Liver (tissue), 3 donors: Measurements from ENCODE around the gene ATF2.

ENCODE experiments used
- FOXA1 ChIP-seq: IDR thresholded peaks from 2 replicates; pipeline ENCODE4 v1.6.1; 2016; ENCODE audit warnings: antibody characterized with exemption
- GABPA ChIP-seq, 2 donors: IDR thresholded peaks in 1 of 2; conservative IDR thresholded peaks in 1 of 2; 2 replicates each; pipeline ENCODE4 v1.6.1; 2016; ENCODE audit warnings: antibody characterized with exemption in 2 of 2, mild to moderate bottlenecking in 1 of 2, moderate library complexity in 1 of 2
- HNF4A ChIP-seq, 2 donors: conservative IDR thresholded peaks; 2 replicates each; pipeline ENCODE4 v1.6.1; 2016; ENCODE audit warnings: antibody characterized with exemption in 2 of 2, mild to moderate bottlenecking in 2 of 2
- JUND ChIP-seq, 2 donors: IDR thresholded peaks; 2 replicates each; pipeline ENCODE4 v1.6.1; 2016; ENCODE audit warnings: antibody characterized with exemption in 2 of 2
- SP1 ChIP-seq: IDR thresholded peaks from 2 replicates; pipeline ENCODE4 v1.6.1; 2018; ENCODE audit warnings: antibody characterized with exemption, mild to moderate bottlenecking
- YY1 ChIP-seq: IDR thresholded peaks from 2 replicates; pipeline ENCODE4 v1.6.1; 2016; ENCODE audit warnings: antibody characterized with exemption, mild to moderate bottlenecking
- TF ChIP-seq, protein P1 (sequence below): fragments of 150-350 bp; IDR thresholded peaks from 2 replicates; pipeline ENCODE4 v1.5.1; 2017; ENCODE audit warnings: improper control_type of control experiment, low read depth, low read length; ENCODE audit not compliant: missing input control
- TF ChIP-seq, protein P2 (sequence below): IDR thresholded peaks from 2 replicates; pipeline ENCODE4 v1.6.1; 2016; ENCODE audit warnings: antibody characterized with exemption
- TF ChIP-seq, protein P3 (sequence below): IDR thresholded peaks from 2 replicates; pipeline ENCODE4 v1.6.1; 2016; ENCODE audit warnings: antibody characterized with exemption, mild to moderate bottlenecking
- donor health status: healthy.
- donor health status: healthy.

DNA sequence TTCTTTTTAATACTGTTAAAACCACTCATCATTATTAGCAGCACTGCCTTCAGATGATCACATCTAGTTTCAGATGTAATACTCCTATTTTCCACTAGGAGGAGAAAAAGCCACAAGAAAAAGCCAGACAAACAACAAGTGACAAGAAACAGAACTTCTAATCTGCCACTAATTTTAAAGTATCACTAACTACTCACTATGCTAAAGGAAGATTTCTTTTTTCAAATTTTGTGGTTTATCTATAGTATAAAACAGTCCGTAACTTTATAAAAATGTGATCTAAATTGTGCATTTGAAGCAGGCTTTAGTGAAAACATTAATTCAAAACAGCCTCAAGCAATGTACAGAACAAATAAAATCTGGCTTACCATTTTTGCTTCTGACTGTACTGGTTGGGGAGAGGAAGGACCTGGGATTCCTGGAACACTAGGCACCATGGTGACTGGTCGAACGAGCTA lies 56.8 kb downstream of the ATF2 start:
- TF ChIP-seq, protein P1, sequence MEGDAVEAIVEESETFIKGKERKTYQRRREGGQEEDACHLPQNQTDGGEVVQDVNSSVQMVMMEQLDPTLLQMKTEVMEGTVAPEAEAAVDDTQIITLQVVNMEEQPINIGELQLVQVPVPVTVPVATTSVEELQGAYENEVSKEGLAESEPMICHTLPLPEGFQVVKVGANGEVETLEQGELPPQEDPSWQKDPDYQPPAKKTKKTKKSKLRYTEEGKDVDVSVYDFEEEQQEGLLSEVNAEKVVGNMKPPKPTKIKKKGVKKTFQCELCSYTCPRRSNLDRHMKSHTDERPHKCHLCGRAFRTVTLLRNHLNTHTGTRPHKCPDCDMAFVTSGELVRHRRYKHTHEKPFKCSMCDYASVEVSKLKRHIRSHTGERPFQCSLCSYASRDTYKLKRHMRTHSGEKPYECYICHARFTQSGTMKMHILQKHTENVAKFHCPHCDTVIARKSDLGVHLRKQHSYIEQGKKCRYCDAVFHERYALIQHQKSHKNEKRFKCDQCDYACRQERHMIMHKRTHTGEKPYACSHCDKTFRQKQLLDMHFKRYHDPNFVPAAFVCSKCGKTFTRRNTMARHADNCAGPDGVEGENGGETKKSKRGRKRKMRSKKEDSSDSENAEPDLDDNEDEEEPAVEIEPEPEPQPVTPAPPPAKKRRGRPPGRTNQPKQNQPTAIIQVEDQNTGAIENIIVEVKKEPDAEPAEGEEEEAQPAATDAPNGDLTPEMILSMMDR: peak; percentile 64
- TF ChIP-seq, protein P2, sequence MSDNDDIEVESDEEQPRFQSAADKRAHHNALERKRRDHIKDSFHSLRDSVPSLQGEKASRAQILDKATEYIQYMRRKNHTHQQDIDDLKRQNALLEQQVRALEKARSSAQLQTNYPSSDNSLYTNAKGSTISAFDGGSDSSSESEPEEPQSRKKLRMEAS: no peak
- no peak for TF ChIP-seq FOXA1
- no peak for TF ChIP-seq SP1
- TF ChIP-seq, protein P3, sequence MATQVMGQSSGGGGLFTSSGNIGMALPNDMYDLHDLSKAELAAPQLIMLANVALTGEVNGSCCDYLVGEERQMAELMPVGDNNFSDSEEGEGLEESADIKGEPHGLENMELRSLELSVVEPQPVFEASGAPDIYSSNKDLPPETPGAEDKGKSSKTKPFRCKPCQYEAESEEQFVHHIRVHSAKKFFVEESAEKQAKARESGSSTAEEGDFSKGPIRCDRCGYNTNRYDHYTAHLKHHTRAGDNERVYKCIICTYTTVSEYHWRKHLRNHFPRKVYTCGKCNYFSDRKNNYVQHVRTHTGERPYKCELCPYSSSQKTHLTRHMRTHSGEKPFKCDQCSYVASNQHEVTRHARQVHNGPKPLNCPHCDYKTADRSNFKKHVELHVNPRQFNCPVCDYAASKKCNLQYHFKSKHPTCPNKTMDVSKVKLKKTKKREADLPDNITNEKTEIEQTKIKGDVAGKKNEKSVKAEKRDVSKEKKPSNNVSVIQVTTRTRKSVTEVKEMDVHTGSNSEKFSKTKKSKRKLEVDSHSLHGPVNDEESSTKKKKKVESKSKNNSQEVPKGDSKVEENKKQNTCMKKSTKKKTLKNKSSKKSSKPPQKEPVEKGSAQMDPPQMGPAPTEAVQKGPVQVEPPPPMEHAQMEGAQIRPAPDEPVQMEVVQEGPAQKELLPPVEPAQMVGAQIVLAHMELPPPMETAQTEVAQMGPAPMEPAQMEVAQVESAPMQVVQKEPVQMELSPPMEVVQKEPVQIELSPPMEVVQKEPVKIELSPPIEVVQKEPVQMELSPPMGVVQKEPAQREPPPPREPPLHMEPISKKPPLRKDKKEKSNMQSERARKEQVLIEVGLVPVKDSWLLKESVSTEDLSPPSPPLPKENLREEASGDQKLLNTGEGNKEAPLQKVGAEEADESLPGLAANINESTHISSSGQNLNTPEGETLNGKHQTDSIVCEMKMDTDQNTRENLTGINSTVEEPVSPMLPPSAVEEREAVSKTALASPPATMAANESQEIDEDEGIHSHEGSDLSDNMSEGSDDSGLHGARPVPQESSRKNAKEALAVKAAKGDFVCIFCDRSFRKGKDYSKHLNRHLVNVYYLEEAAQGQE: no peak
- no peak for TF ChIP-seq YY1
- TF ChIP-seq HNF4A (conservative IDR thresholded peaks at IDR 0.05): no peak
- TF ChIP-seq JUND (IDR thresholded peaks at IDR 0.05): no peak
- TF ChIP-seq GABPA (IDR thresholded peaks at IDR 0.05 in 1 of 2, conservative IDR thresholded peaks at IDR 0.05 in 1 of 2): no peak
